MCF 10A (cell line): ENCODE results near the gene RFX2. TPM values are rescaled to one million over a fixed set of nuclear protein-coding genes. Genes with fewer than 3 reads are reported as not detected.

ENCODE experiments used
- BruUV-seq: library from RNA; stranded (reverse); fragments of 400-500 nt; replicated peaks from 2 replicates; lab custom pipeline; 2021; lab: Mats Ljungman, UMichigan
- CTCF ChIA-PET: fragments of 300-600 bp; sonication (Branson Sonifier 250); formaldehyde crosslinking; extraction: SDS; loops from one replicate; lab custom pipeline; 2021; ENCODE audit warnings: antibody characterized with exemption, inconsistent platforms; lab: Yijun Ruan, JAX
- POLR2A ChIA-PET: fragments of 300-600, 350-650 bp; sonication (Branson Sonifier 250); formaldehyde crosslinking; extraction: SDS; loops from one replicate; lab custom pipeline; 2020; ENCODE audit warnings: antibody characterized with exemption, inconsistent platforms; lab: Yijun Ruan, JAX
- DNase-seq: peaks from one replicate; pipeline ENCODE4 v3.0.0-alpha.2; 2018; ENCODE audit not compliant: unreplicated experiment
- H3K27ac Mint-ChIP-seq: one replicate; pipeline ENCODE4 v1.8.0; 2022; ENCODE audit warnings: mild to moderate bottlenecking, low read depth, mixed read lengths; ENCODE audit not compliant: unreplicated experiment
- H3K27me3 Mint-ChIP-seq: one replicate; pipeline ENCODE4 v1.8.0; 2022; ENCODE audit warnings: mixed read lengths; ENCODE audit not compliant: insufficient read depth, unreplicated experiment
- H3K36me3 Mint-ChIP-seq: one replicate; pipeline ENCODE4 v1.8.0; 2022; ENCODE audit warnings: mild to moderate bottlenecking, moderate library complexity, mixed read lengths; ENCODE audit not compliant: insufficient read depth, unreplicated experiment
- H3K4me1 Mint-ChIP-seq: one replicate; pipeline ENCODE4 v1.8.0; 2022; ENCODE audit warnings: mixed read lengths; ENCODE audit not compliant: insufficient read depth, unreplicated experiment
- H3K4me3 Mint-ChIP-seq: one replicate; pipeline ENCODE4 v1.8.0; 2022; ENCODE audit warnings: mild to moderate bottlenecking, moderate library complexity, mixed read lengths; ENCODE audit not compliant: unreplicated experiment
- H3K9me3 Mint-ChIP-seq: one replicate; pipeline ENCODE4 v1.8.0; 2022; ENCODE audit warnings: mixed read lengths; ENCODE audit not compliant: unreplicated experiment
- intact Hi-C: fragments of 100-400 bp; cut with micrococcal nuclease; formaldehyde crosslinking; loops from 2 replicates; pipeline ENCODE4 v1.14.1; 2022
- total RNA-seq: library from RNA; stranded (reverse); gene quantifications from 2 replicates; pipeline ENCODE4 v1.2.3, GENCODE V29; 2022
- TF ChIP-seq, protein P1 (sequence below): fragments of 200-600 bp; IDR thresholded peaks from one replicate; pipeline ENCODE4 v1.8.0; 2022; ENCODE audit warnings: antibody characterized with exemption, mild to moderate bottlenecking; ENCODE audit not compliant: unreplicated experiment

RFX2 gene
- total RNA-seq, 1 experiment from 2014 or later, result 9.9 TPM

DNA sequence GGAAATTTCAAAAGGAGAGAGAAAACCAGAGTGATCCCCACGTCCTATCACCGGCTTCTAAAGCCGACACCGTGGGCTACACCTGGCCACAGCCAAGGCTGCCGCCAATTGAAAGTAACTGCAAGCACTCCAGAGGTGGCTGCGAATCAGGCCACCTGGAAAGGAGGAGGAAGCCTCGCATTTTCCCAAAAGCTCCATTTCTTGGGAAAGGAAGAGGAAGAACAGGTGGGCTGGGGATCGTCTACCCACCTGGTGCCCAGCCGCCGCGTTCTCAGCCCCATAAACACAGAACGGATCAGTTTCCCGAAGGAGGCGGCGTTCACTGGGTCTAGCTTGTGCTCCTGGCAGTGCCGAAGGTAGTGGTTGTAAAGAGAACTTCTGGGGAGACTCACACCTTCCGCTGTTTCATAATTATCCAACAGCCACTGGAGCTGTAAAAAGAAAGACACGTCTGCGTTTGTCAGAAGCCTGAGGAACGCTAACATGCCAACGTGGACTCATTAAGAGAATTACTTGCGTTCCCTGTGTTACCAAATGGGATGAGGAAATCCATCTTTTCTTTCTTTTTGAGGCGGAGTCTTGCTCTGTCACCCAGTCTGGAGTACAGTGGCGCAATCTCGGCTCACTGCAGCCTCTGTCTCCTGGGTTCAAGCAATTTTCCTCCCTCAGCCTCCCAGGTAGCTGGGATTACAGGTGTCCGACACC, 94.3 kb downstream of the RFX2 start:
- BruUV-seq, result no TSS peak
- CTCF ChIA-PET, result interaction anchor here (0.6 to 1.0 kb wide), 2 partner anchors 10 to 1420 kb away, joined by 3 to 4 read pairs; no protein-coding TSS in a partner anchor
- Mint-ChIP-seq H3K9me3 (no peaks in the 10 kb centered on the region), H3K4me1 (no peaks in the 10 kb centered on the region), H3K27me3 (no peaks in the 10 kb centered on the region), H3K4me3 (no peak overlapping the region), H3K27ac (no peak overlapping the region), H3K36me3 (no peaks in the 10 kb centered on the region)
- POLR2A ChIA-PET, result interaction anchor here (0.9 kb wide), 1 partner anchor 28 kb away, joined by 3 read pairs; no protein-coding TSS in a partner anchor
- TF ChIP-seq, protein P1, sequence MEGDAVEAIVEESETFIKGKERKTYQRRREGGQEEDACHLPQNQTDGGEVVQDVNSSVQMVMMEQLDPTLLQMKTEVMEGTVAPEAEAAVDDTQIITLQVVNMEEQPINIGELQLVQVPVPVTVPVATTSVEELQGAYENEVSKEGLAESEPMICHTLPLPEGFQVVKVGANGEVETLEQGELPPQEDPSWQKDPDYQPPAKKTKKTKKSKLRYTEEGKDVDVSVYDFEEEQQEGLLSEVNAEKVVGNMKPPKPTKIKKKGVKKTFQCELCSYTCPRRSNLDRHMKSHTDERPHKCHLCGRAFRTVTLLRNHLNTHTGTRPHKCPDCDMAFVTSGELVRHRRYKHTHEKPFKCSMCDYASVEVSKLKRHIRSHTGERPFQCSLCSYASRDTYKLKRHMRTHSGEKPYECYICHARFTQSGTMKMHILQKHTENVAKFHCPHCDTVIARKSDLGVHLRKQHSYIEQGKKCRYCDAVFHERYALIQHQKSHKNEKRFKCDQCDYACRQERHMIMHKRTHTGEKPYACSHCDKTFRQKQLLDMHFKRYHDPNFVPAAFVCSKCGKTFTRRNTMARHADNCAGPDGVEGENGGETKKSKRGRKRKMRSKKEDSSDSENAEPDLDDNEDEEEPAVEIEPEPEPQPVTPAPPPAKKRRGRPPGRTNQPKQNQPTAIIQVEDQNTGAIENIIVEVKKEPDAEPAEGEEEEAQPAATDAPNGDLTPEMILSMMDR, result no peak
- no peak for DNase-seq
- intact Hi-C loops, result no loop called here

DNA sequence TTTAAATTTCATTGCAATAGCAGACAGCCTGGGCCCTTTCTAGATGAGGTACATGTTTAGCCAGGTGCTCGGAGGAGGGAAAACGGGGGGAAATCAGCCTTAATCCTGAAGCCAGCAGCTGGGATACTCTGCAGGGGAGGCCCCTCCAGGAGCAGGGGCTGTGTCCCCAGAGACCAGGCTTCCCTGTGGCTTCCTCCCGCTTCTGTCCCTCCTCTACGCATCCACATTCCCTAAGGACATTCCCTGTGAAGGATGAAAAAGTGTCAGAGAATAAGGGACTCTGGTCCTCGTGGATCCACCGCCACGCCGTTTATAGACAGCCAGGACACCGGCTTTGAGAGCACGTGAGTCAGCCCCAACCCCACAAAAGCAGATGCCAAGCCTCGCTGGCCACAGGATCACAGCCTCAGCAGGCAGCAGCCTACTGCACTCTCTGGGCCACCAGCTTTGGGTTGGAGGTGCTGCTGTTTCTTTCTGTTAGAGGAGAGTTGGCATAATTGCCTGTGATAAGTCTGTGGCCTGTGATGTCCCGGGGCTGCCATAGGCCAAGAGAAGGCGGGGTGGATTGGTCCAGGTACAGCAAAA, 95.7 kb downstream of the RFX2 start:
- DNase-seq, result no peak
- CTCF ChIA-PET, result interaction anchor here (1.9 kb wide), 1 partner anchor 33 kb away, joined by 5 read pairs; no protein-coding TSS in a partner anchor
- TF ChIP-seq, protein P1, result no peak
- Mint-ChIP-seq H3K9me3 (no peaks in the 10 kb centered on the region), H3K4me1 (no peaks in the 10 kb centered on the region), H3K27ac (no peak overlapping the region), H3K27me3 (no peaks in the 10 kb centered on the region), H3K4me3 (no peak overlapping the region), H3K36me3 (no peaks in the 10 kb centered on the region)
- intact Hi-C loops, result no loop called here
- POLR2A ChIA-PET, result no interaction called here
- no TSS peak for BruUV-seq

DNA sequence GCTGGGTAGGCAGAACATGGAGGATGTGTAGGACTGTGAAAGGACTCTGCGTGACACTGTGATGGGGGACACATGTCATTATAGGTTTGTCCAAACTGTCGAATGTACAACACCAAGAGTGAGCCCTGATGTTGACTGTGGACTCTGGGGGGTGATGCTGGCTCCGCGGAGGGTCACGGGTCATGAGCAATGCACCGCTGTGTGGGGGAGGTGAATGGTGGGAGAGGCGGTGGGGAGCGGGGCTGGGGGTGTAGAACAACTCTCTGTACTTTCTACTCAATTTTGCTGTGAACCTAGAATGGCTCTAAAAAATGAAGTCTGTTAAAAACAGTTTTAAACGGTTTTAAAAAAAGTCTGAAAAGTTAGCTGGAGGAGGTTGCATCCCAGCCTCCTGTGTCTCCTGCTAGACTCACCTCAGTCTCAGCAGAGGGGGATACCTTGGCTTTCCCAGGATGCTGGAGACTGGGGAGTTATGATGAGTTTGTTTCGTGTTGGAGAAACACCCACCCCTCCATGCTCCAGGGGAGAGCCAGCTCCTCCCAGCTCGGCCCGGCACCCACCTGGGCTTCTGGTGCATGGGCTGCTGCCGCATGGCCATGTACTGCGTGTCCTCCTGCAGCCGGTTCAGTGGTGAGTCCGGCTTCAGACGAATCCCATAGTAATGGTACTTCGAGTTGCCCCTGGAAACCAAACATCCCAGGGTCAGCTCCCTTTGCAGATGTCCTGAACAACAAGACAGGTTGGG, 97.7 kb downstream of the RFX2 start:
- ChIA-PET POLR2A (interaction anchor here (0.6 kb wide), 1 partner anchor 706 kb away, joined by 3 read pairs; no protein-coding TSS in a partner anchor), CTCF (interaction anchor here (0.6 to 2.2 kb wide), 2 partner anchors 25 to 207 kb away, joined by 3 to 12 read pairs; no protein-coding TSS in a partner anchor)
- no peak overlapping the region for H3K27ac Mint-ChIP-seq
- no peaks in the 10 kb centered on the region for H3K4me1 Mint-ChIP-seq
- no peak overlapping the region for H3K4me3 Mint-ChIP-seq
- TF ChIP-seq, protein P1, result no peak
- intact Hi-C loops, result no loop called here
- no TSS peak for BruUV-seq
- H3K27me3 Mint-ChIP-seq, result no peaks in the 10 kb centered on the region
- DNase-seq, result no peak
- peaks cover 4% of the 10 kb centered on the region for H3K36me3 Mint-ChIP-seq
- no peaks in the 10 kb centered on the region for H3K9me3 Mint-ChIP-seq
